Lung (tissue), 12 donors: ENCODE measurements around the gene AGRN. TPM values are rescaled to one million over a fixed set of nuclear protein-coding genes. Genes with fewer than 3 reads are reported as not detected.
"Not testable (repeated sequence)": the region's sequence is repeated elsewhere in the genome, so short reads cannot be mapped to it uniquely, and the experiment has no call there.

Experiments used
- ATAC-seq: fragments of 200-7000 bp; cut with Tn5 transposase; one replicate; pipeline ENCODE4 v1.9.1; 2020; ENCODE audit warnings: moderate number of reproducible peaks; ENCODE audit not compliant: insufficient read depth, low FRiP score
- DNase-seq, 3 donors: peaks; one replicate each; pipeline ENCODE4 v3.0.0-alpha.2; 2013 to 2017
- H3K27ac ChIP-seq, 2 donors: one replicate each; pipeline ENCODE4 v1.5.1; 2013; ENCODE audit warnings: mild to moderate bottlenecking in 2 of 2, moderate library complexity in 2 of 2, control low read depth in 1 of 2, inconsistent platforms in 1 of 2, low read depth in 1 of 2, low read length in 1 of 2
- H3K27me3 ChIP-seq, 3 donors: one replicate each; pipeline ENCODE4 v1.5.1; 2013; ENCODE audit warnings: low read length in 2 of 3; ENCODE audit not compliant: control insufficient read depth in 3 of 3, insufficient read depth in 3 of 3
- H3K36me3 ChIP-seq, 4 donors: one replicate each; pipeline ENCODE4 v1.5.1; 2013; ENCODE audit warnings: low read length in 4 of 4, mild to moderate bottlenecking in 1 of 4, moderate library complexity in 1 of 4; ENCODE audit not compliant: control insufficient read depth in 4 of 4, insufficient read depth in 4 of 4
- H3K4me1 ChIP-seq, 5 donors: one replicate each; pipeline ENCODE4 v1.5.1; 2013; ENCODE audit warnings: low read length in 5 of 5, mild to moderate bottlenecking in 2 of 5, moderate library complexity in 1 of 5; ENCODE audit not compliant: control insufficient read depth in 5 of 5, insufficient read depth in 5 of 5
- H3K4me3 ChIP-seq: one replicate; pipeline ENCODE4 v1.5.1; 2013; ENCODE audit warnings: mild to moderate bottlenecking, control low read depth, moderate library complexity
- H3K9ac ChIP-seq, 2 donors: one replicate each; pipeline ENCODE4 v1.5.1; 2013; ENCODE audit warnings: low read length in 2 of 2, control low read depth in 1 of 2; ENCODE audit not compliant: insufficient read depth in 1 of 2
- H3K9me3 ChIP-seq, 4 donors: one replicate each; pipeline ENCODE4 v1.5.1; 2013; ENCODE audit warnings: low read length in 3 of 4, mild to moderate bottlenecking in 1 of 4, moderate library complexity in 1 of 4; ENCODE audit not compliant: control insufficient read depth in 4 of 4, insufficient read depth in 3 of 4
- CTCF ChIP-seq: IDR thresholded peaks from 2 replicates; pipeline ENCODE4 v1.5.1; 2012; ENCODE audit warnings: mild to moderate bottlenecking; ENCODE audit errors: control extremely low read depth, extremely low read depth
- WGBS, 2 donors: extraction: QIAGEN DNeasy Blood & Tissue Kit; methylation state at CpG; one replicate each; pipeline ENCODE4 v1.1.7; 2013; 5-methylcytosine and 5-hydroxymethylcytosine counted together
- polyA plus RNA-seq, 2 donors: library from polyadenylated mRNA; stranded (reverse); fragments of 200-250 nt; gene quantifications; one replicate each; pipeline ENCODE4 v1.2.1, GENCODE V29; 2013
- total RNA-seq, 2 donors: library from RNA; depleted of rRNA in 1 of 2; stranded (reverse); fragments of >200 nt in 1 of 2; gene quantifications; one replicate each; pipeline ENCODE4 v1.2.1, GENCODE V29; 2014 to 2021
- donor health status: control.
- donor health status: control.
- donor health status: Bipolar disorder and iron deficiency.
- donor health status: healthy.
- donor health status: DM: yes; HTN: yes; CAD: no.

The AGRN gene
- total and polyA plus RNA-seq, 4 donors, result 30.7 to 124 (median 85.2) TPM

- TF ChIP-seq CTCF, result no peak
- H3K4me3 ChIP-seq, result no peak overlapping the region
- H3K9ac ChIP-seq, result no peak overlapping the region
- H3K4me1 ChIP-seq, result peaks cover 0 to 6% (median 0%) of the 10 kb centered on the region in 5 donors
- DNase-seq (no peak), ATAC-seq (no peak)
- no peaks in the 10 kb centered on the region for H3K9me3 ChIP-seq
- WGBS, 2 donors, result 90 to 91% methylated on average over 22 to 23 of the region's 23 CpGs
- peaks cover 0 to 43% (median 10%) of the 10 kb centered on the region in 4 donors for H3K36me3 ChIP-seq
- H3K27ac ChIP-seq, result no peak overlapping the region
- peaks cover 0 to 20% (median 4%) of the 10 kb centered on the region in 3 donors for H3K27me3 ChIP-seq
These were observed 35.1 kb downstream of the AGRN start for GRCh38 chr1:1054971-1055370.

- Histone ChIP-seq H3K27me3 (peaks cover 0 to 31% (median 11%) of the 10 kb centered on the region in 3 donors), H3K36me3 (peaks cover 0 to 34% (median 10%) of the 10 kb centered on the region in 4 donors), H3K9me3 (no peaks in the 10 kb centered on the region), H3K9ac (no peak overlapping the region), H3K4me1 (peaks cover 0 to 6% (median 0%) of the 10 kb centered on the region in 5 donors), H3K4me3 (no peak overlapping the region), H3K27ac (no peak overlapping the region)
- no peak for DNase-seq
- no peak for TF ChIP-seq CTCF
- ATAC-seq, result no peak
- WGBS, 2 donors, result 88 to 91% methylated on average over 50 of the region's 50 CpGs
These were observed 36.2 kb downstream of the AGRN start for GRCh38 chr1:1055841-1056736.

GRCh38 chr1:1057769-1058087 lies 37.8 kb downstream of the AGRN start:
- not testable (repeated sequence) for H3K4me1 ChIP-seq, ATAC-seq, DNase-seq, H3K9me3 ChIP-seq, H3K4me3 ChIP-seq, H3K9ac ChIP-seq, H3K27ac ChIP-seq
- Histone ChIP-seq H3K27me3 (peaks cover 0 to 44% (median 13%) of the 10 kb centered on the region in 3 donors), H3K36me3 (peaks cover 0 to 25% (median 4%) of the 10 kb centered on the region in 4 donors)
- WGBS, 2 donors, result 59 to 72% methylated on average over 15 of the region's 15 CpGs

- no peak for TF ChIP-seq CTCF
- Histone ChIP-seq H3K9me3 (no peaks in the 10 kb centered on the region), H3K27me3 (peaks cover 2 to 49% (median 14%) of the 10 kb centered on the region in 3 donors), H3K9ac (no peak overlapping the region), H3K36me3 (peaks cover 0 to 22% (median 3%) of the 10 kb centered on the region in 4 donors), H3K4me3 (no peak overlapping the region), H3K4me1 (peaks cover 0 to 6% (median 0%) of the 10 kb centered on the region in 5 donors), H3K27ac (no peak overlapping the region)
- 19 to 35% methylated on average over 24 of the region's 24 CpGs for WGBS, 2 donors
- ATAC-seq, result no peak
- no peak for DNase-seq
These were observed 38.4 kb downstream of the AGRN start for GRCh38 chr1:1058088-1058905.
